AG08395 (cell line): Measurements from ENCODE around the gene SLC13A3.
A peak's percentile ranks its signal among the peaks of the same experiment; 100 is the strongest.

ENCODE experiments used
- DNase-seq: peaks from one replicate; pipeline ENCODE4 v3.0.0; 2012; ENCODE audit warnings: mixed read lengths, low spot score

The SLC13A3 gene

DNA sequence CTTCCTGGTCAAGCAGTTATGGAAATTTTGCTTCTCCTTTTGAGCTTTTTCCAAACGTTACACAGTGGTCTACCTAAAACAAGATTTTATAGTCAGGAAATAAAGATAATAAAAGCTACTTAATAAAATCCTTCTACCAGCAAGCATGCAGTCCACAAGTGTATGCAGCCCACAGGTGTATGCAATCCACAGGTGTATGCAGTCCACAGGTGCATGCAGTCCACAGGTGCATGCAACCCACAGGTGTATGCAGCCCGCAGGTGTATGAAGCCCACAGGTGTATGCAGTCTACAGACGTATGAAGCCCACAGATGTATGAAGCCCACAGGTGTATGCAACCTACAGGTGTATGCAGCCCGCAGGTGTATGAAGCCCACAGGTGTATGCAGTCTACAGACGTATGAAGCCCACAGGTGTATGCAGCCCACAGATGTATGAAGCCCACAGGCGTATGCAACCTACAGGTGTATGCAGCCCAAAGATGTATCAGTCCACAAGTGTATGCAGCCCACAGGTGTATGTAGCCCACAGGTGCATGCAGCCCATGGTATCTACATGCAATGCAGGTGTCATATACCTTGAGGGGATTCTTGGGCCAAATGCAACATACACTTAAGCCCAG, 74.4 kb downstream of the SLC13A3 start:
- DNase-seq: no peak

DNA sequence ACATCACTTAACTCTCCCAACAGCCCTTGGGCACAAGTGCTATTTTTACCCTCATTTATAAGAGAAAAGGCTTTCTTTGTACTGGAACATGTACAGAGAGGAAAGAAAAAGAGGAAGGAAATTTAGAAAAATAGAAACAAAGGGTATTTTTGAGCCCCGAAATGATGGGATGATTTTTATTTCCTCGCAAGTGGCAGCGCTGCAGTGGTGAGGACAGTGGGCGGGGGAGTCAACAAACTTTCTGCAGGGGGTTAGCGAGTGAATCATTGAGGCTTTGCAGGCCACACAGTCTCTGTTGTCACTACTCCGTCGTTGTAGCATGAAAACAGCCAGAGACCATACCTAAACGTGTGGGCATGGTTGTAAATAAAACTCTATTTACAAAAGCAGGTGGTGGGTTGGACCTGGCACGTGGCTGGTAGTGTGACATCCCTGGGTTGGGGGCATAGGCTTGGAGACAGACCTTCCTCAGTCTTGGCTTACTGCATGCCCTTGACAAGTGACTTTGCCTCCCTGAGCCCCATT, 75.3 kb downstream of the SLC13A3 start:
- DNase-seq: no peak

DNA sequence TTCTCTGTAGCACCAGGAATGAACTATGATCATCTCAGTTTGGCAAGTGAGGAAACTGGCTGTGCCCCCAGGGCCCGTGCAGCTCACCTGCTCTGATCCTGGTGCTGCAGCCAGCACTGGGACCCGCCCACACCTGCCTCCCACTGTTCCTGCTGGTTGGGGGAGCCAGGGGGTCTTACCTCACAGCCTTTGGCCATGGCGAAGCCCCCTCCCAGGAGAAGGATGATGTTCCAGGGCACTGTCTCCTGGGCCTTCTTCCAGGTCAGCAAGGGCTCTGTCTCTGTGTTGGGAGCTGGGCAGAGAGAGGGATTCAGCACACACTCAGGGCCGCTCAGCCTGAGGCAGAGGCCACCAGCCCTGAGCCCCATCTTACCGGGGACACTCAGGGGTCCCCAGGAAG, 75.9 kb downstream of the SLC13A3 start:
- no peak for DNase-seq

DNA sequence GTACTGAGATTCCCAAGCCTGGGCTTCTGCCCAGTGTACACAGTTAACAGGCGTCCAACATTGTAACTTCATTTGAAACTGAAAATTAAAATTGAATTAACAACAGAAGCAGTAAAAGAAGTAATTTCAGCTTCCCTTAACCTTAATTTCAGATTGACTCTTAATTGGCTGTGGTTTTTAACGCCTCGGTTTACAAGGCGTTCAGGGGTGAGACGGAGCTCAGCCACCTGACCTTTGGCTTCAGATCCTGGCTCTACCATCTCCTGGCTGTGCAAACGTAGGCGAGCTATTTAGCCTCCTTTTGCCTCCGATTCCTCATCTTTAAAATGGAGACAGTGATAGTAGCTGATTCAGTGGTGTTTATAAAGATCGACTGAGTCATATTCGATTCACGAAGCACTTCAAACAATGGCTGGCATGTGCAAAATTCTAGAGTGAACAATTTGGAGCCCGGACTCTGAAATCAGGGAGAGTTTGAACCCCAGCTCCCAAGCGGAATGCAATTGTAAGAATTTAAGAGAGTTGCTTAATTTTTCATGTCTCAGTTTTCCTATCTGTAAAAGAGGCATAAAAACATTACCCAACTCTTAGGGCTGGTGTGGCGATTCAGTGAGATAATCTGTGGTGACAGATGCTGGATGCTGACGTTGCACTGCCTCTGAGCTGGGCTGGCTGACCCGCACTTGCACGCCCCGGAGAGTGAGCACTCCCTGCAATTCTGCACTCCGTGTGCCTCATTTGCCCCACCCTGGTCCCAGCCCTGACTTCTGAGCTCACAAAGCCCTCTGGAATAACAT, 77.3 kb downstream of the SLC13A3 start:
- no peak for DNase-seq

DNA sequence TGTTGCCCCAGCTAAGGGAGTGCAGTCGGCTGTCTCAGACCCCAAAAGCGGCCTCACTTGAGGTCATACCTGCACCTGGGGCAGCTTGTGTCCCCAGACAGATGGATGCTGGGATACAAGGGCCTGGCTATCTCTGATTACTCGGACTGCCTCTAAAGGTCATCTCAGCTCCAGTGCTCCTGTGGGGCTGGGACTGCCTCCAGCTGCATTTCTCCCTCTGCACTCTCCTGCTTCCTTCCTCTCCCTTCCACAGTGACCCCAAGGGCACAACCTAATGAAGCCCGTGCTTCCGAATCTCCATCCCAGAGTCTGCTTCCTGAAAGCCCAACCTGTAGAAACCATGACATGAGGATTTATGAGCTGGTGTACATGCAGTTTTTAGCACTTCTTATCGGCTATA, 78.0 kb downstream of the SLC13A3 start:
- no peak for DNase-seq

DNA sequence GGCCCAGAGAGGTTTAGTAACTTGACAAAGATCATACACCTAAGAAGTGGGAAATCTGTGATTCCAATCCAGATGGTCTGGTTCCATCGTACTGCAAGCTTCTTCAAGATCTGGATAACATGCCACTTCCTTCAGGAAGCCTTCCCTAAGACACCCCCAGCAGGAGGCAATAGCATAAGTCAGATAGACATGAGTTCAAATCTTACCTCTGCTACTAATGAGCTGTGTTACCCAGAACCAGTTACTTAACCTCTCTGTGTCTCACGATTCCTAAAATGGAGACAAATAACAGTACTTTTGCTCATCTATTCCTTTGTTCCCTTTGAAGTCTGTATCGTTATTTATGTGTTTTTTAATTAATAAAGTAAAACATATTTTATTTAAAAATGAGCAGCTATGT, 78.5 kb downstream of the SLC13A3 start:
- DNase-seq: no peak

DNA sequence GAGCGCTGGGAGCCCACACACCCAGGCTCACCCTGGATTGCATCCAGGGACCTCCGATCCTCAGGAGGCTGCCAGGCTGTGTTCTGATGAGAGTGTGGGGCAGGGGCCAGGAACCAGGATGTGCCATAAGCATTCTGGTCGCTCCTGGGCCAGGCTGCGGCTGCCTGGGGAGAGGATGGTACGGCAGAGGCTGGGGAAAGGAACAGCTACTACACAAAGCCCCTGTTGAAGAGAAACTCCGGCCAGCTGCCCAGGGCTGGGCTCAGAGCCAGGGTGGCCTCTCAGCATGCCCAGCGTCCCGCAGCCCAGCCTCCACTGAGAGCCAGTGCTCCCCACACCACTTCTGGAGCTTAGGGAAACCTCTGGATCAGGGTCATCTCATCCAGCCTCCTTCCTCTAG, 79.1 kb downstream of the SLC13A3 start:
- DNase-seq: no peak

DNA sequence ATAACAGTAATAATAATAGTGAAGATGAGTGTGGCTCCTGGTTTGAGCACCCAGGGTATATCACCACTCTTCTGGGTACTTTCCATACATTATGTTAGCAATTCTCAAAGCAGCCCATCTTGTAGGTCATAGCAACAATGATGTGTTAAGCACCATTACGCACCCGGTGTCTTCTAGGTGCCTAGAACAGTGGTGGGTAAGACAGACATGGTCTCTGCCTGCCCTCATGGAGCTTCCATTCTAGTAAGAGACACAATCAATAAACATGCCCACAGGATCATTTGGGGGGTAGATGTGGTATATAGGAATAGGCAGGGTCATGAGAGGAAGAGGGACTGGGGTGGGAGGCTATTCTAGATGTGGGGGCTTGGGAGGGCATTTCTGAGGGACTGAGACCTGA, 79.8 kb downstream of the SLC13A3 start:
- no peak for DNase-seq

DNA sequence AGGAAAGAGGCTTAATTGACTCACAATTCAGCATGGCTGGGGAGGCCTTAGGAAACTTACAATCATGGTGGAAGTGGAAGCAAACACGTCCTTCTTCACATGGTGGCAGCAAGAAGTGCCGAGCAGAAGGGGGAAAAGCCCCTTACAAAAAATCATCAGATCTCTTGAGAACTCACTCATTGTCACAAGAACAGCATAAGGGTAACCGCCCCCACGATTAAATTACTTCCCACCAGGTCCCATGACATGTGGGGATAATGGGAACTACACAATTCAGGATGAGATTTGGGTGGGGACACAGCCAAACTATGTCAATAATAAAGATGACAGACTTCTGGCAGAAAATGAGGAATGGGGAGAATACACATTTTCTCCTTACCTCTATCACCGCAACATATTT, 80.3 kb downstream of the SLC13A3 start:
- no peak for DNase-seq

DNA sequence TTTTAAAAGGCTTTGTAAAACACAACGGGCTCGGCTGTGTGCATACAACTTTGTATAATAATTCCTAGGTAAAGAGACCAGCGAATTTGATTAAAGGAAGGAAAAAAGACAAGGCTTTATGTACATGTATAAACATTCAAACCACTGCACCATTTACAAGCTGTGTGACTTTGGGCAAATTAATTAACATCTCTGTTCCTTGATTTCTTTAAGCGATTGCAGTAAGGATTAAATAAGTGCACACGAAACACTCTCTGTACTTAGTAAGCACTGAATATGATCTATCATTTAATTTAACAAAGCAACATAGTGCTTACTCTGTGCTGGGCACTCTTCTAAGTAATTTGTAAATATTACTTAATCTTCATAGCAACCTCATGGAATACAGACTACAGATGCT, 81.3 kb downstream of the SLC13A3 start:
- no peak for DNase-seq

DNA sequence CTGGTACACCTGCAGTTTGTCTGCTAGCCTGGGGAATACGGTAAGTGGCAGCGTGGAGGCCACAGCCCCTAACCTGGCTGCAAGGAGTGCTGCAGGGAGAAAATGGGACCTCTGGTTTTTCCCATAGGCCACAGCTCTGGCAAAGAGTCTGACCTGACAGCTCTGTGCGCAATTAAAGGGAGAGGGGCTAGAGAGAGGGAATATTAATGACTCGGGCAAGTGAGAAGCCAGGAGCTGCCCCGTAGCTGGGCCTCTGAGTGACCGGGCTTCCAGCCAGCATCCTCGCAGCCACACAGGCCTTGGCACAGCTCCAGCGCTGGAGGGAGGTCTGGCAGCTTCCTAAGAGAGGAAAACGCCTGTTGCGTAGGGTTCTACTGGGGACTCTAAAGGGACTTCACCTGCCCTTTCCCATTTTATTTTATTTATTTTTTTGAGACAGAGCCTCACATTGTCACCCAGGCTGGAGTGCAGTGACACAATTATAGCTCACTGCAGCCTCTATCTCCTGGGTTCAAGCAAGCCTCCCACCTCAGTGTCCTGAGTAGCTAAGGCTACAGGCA, 82.6 kb downstream of the SLC13A3 start:
- peak; percentile 62 for DNase-seq

DNA sequence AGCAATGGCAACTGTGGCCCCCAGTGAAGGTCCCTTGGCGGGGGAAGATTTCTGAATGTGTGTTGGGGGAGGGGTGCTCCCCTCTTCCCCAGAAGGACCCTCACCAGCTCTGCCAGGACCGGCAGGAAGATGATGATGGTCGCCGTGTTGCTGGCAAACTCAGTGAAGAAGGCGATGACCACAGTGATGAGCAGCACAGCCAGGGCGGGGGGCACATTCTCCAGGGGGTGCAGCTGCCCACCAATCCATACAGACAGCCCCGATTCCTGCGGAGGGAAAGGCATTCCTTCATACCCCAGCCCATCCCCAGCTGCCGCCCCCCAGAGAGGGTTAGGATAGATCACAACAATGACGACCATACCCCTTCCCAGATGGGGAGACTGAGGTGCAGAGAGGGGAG, 85.1 kb downstream of the SLC13A3 start:
- no peak for DNase-seq

DNA sequence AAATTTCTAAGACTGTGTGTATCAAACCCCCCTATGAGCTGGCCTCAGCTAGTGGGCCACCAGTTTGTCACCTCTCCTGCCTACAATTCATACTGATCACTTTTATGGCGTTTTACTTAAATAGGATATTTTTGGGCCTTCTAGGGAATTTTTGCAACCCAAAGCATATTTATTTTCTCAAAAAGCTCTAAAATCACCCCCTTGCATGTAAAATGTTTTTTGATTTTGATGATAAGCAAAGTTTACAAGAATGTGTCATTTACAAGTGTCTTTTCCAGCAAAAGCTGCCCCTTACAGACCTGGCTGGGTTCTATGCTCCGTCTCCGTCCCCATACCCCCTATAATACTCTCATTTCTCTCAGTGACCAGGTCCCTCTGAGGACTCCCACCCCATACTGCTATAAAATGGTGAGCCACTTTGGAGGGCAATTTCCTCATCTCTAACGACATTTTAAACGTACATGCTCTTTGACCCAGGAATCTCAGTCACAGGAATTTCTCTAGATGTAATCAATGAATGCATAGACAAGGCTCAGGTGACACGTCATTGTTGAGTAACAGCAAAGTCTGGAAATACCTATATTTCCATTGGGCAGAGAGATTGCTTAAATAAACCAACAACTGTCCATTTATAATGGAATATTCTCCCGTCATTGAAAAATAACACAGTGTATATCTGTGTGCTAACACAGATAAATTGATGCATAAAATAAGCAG, 86.9 kb downstream of the SLC13A3 start:
- no peak for DNase-seq

DNA sequence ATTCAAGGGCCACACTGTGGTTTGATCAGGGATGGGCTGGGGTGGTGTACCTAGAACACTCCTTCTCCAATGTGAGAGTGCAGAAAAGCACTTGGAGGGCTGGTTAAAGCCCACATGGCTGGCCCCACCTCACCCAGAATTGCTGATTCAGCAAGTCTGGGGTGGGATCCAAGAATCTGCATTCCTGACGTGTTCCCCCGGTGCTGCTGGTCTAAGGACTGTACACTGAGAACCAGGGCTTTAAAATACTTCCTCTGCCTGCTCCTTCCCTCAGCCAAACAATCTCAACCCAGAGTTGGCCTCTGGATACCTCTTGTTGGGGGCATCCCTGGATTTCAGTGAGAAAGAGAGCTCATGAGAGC, 87.4 kb downstream of the SLC13A3 start:
- DNase-seq: no peak

DNA sequence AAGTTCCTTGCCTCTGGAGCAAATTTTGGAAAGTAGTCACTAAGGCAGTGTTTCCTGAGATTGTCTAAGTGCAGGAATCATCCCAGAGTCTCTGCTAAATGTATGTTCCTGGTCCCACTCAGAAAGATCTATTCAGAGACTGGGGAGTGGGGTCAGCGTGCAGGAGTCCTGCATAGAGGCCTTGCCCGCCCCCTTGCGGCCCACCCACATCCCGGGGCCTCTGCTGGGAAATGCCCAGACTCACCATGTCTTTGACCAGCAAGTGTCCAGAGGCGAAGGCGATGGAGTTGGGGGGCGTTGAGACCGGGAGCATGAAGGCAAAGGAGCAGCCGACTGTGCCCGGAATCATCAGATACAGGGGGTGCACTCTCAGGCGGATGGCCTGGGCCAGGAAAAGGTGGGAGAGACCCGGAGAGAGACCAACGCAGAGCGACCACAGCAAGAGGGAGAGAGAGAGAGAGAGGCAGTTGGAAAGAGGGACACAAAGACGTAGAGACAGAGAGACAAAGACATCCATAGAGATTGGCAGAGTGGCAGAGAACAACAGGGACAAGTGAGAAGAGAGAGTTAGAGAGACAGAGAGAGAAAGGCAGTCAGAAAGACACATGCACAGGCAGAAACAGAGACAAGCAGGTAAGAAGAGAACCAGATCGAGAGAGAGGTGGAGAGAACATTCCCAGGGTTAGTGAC, 87.9 kb downstream of the SLC13A3 start:
- DNase-seq: no peak

DNA sequence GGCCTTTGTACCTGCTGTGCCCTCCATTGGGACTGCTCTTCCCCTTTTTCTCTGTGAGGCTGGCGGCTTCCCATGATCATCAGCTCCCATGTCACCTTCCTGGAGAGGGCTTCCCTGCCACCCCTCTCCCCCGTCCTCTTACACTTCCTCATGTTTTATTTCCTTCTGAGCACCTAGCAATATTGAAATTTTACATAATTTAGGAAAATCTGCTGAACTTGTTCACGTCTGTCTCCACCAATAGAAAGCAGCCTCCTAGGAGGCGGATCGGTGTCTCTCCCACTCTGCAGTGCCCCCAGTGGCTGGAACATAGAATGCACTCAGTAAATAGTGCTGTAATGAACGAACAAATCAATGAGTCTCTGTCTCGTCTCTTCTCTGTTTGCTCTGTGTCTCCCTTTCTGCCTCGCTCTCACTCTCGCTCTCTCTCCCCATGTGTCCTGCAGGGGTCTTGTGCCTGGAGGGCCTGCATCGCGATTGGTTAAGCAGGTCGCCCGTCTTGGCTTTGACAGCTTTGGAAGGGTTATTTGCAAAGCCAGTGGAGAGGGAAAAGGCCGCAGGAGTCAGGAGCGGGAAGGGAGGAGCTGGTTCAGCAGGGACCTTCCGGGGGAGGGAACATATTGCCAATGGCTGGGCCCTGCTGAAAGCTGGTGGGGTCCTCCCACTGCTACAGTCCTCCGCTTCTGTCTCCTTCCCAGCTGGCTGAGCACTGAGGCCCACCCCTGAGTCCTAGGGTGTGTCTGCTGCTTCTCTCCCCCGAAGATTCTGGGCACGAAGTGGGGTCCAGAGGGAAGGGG, 88.7 kb downstream of the SLC13A3 start:
- DNase-seq: peak; percentile 85

DNA sequence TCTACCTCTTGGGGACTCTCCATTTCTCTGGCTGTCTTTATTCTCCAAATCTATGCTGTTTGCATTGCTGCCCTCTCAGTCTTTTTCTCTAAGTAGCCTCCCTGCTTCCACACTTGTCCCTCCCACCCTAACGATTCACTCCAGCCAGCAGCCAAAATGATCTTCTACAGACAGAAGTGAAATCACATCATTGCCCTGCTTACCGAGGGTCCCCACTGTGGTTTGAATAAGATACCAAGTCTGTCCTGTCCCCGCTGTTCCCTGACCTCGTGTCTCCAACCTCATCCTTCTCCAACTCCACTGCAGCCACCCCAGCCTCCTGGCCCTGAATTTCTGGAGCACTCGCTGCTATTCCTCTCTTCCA, 89.3 kb downstream of the SLC13A3 start:
- no peak for DNase-seq

DNA sequence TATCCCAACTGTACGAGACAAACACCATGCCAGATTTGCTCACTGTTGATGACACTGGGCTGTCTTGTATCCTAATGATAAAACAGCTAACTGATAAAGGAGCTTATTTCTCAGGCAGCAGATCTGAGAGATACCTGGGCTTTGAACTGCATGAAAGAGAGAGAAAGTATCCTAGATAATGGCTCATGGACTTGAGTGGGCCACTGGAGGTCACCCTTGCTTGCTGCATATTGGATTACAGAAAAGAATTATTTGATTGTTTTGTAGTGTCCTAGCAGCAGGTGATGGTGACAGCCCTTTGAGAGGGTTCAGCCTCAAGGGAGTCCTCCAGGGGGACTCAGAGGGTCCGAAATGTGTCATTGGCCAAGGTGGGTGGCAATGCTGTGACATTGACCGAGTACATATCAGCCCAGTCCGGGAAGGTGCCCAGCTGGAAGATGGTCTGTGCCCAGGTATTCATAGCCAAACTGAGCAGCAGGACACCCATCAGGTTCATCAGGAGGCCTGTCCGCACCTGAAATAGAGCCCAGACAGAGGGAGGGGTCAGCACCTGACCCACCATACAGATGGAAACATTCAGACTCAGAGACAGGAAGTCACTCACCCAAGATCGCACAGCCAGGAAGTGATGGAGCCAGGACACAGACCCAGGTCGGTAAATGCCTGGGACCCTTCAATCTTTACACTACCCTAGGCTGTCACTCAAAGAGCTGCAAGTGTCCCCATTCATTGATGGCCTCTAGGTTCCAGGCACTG, 91.4 kb downstream of the SLC13A3 start:
- no peak for DNase-seq

DNA sequence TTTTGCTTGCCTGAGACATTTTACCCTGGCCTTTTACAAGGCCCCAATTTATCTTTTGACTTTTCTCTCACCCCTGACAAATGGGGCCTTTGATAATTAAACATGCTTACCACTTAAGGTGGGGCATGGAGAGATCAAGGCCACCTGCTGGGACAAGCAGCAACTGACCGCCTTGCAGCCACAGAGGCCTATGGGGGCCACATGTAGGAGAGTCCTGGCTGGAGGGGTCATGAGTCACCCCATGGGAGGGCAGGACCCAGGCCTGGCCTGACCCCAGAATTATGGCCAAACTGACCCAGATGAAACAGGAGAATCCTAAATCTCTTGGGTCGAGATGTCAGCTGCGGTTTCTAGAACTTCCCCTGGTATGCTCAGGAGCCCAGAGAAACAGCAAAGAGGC, 92.3 kb downstream of the SLC13A3 start:
- no peak for DNase-seq

DNA sequence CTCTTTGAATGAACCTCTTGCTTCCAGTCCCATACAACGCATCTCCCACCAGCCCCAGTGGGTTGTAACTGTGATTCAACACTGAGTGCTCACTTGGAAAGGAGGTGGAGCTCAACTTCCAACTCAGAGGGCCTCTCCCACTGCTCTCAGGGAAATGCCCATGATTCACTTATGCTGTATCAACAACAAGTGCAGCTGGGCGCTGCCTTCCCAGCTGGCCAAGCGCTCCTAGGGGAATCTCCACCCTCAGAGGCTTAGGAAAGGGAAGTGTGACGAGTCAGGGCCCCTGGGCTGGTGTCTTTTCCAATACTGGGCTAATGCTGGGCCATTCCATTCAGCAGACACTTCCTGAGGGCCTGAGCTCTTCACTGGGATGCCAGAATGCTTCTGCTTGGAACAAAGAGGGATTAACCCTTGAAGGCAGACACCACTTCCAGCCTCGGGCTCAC, 92.7 kb downstream of the SLC13A3 start:
- peak; percentile 76 for DNase-seq
